HCT116 (cell line): ENCODE measurements around the gene TMC8. TPM values are rescaled to one million over a fixed set of nuclear protein-coding genes. Genes with fewer than 3 reads are reported as not detected.
A peak's percentile ranks its signal among the peaks of the same experiment; 100 is the strongest.

Source experiments
- ATAC-seq: fragments of 200-7000 bp; cut with Tn5 transposase; 2 replicates; pipeline ENCODE4 v1.9.1; 2020; ENCODE audit warnings: mild to moderate bottlenecking, moderate library complexity
- Bru-seq: library from RNA; stranded (reverse); fragments of 400-500 nt; gene quantifications from one replicate; lab custom pipeline; 2021; lab: Mats Ljungman, UMichigan
- BruChase-seq, 2 experiments: library from RNA; stranded (reverse); fragments of 400-500 nt; gene quantifications; one replicate each; lab custom pipeline; 2021; lab: Mats Ljungman, UMichigan
- BruUV-seq: library from RNA; stranded (reverse); fragments of 400-500 nt; replicated peaks from 2 replicates; lab custom pipeline; 2021; lab: Mats Ljungman, UMichigan
- CTCF ChIA-PET: fragments of 300-600 bp; sonication (Branson Sonifier 250); formaldehyde crosslinking; loops from one replicate; lab custom pipeline; 2021; ENCODE audit warnings: antibody characterized with exemption; lab: Charles Lee
- POLR2A ChIA-PET: fragments of 300-600, 350-600 bp; sonication (Branson Sonifier 250); formaldehyde crosslinking; loops from one replicate; lab custom pipeline; 2021; ENCODE audit warnings: antibody characterized with exemption; lab: Charles Lee
- RAD21 ChIA-PET, 2 experiments: fragments of 300-600 bp; sonication (Branson Sonifier 250); formaldehyde crosslinking; loops; one replicate each; lab custom pipeline; 2023; ENCODE audit warnings: low total read pairs in 2 of 2; ENCODE audit not compliant: uncharacterized antibody in 2 of 2, unreplicated experiment in 2 of 2, low non-redundant PET in 1 of 2; lab: Charles Lee
- DNase-seq: peaks from one replicate; pipeline ENCODE4 v3.0.0-alpha.2; 2010; ENCODE audit warnings: low read depth, low spot score
- H2AFZ ChIP-seq: fragments of 200-600 bp; shearing (Covaris generic), sonication (generic); 2 replicates; pipeline ENCODE4 v1.6.1; 2017; ENCODE audit warnings: low read depth, mixed run types, mixed read lengths, antibody characterized with exemption, low read length; ENCODE audit not compliant: poor library complexity, severe bottlenecking
- H3K27ac ChIP-seq: 2 replicates; pipeline ENCODE4 v1.5.1; 2012; ENCODE audit warnings: low read depth, low read length
- H3K27me3 ChIP-seq: fragments of 200-600 bp; sonication (generic); 2 replicates; pipeline ENCODE4 v1.6.1; 2016; ENCODE audit warnings: mixed run types, low read length, mixed read lengths; ENCODE audit not compliant: insufficient read depth
- H3K36me3 ChIP-seq, 2 experiments: fragments of 200-500 bp in 1 of 2; fragments of 200-600 bp in 1 of 2; sonication (Bioruptor generic) in 1 of 2; sonication (generic) in 1 of 2; 2 replicates each; pipeline versions ENCODE4 v1.5.1 to v1.6.1; 2014 to 2016; ENCODE audit warnings: low read length in 2 of 2, inconsistent platforms in 1 of 2, mixed read lengths in 1 of 2, mixed run types in 1 of 2; ENCODE audit not compliant: insufficient read depth in 2 of 2, control insufficient read depth in 1 of 2
- H3K4me1 ChIP-seq, 2 experiments: fragments of 200-600 bp in 1 of 2; sonication (generic) in 1 of 2; 2 replicates each; pipeline versions ENCODE4 v1.5.1 to v1.6.1; 2012 to 2017; ENCODE audit warnings: low read length in 2 of 2, inconsistent platforms in 1 of 2, mild to moderate bottlenecking in 1 of 2, mixed read lengths in 1 of 2, mixed run types in 1 of 2, moderate library complexity in 1 of 2; ENCODE audit not compliant: insufficient read depth in 2 of 2, control insufficient read depth in 1 of 2
- H3K4me2 ChIP-seq: fragments of 200-600 bp; sonication (generic); 2 replicates; pipeline ENCODE4 v1.6.1; 2017; ENCODE audit warnings: mixed run types, low read length, mixed read lengths
- H3K4me3 ChIP-seq, 2 experiments: fragments of 200-600 bp in 1 of 2; sonication (generic) in 1 of 2; replicated peaks in 1 of 2; 2 replicates each; pipeline ENCODE4 v1.5.1; 2011 to 2016; ENCODE audit warnings: low read length in 2 of 2, control low read depth in 1 of 2, low read depth in 1 of 2, mild to moderate bottlenecking in 1 of 2, mixed read lengths in 1 of 2, mixed run types in 1 of 2
- H3K79me2 ChIP-seq: fragments of 200-600 bp; sonication (generic); 2 replicates; pipeline ENCODE4 v1.6.1; 2017; ENCODE audit warnings: mild to moderate bottlenecking, mixed run types, low read length, moderate library complexity, mixed read lengths; ENCODE audit not compliant: insufficient read depth
- H3K9ac ChIP-seq: fragments of 200-600 bp; sonication (generic); 2 replicates; pipeline ENCODE4 v1.6.1; 2016; ENCODE audit warnings: low read length, mixed read lengths
- H3K9me2 ChIP-seq: fragments of 200-600 bp; sonication (generic), shearing (Covaris generic); 2 replicates; pipeline ENCODE4 v1.6.1; 2017; ENCODE audit warnings: mixed run types, mild to moderate bottlenecking, moderate library complexity; ENCODE audit not compliant: insufficient read depth
- H3K9me3 ChIP-seq, 2 experiments: fragments of 200-500 bp in 1 of 2; fragments of 200-600 bp in 1 of 2; sonication (Bioruptor generic) in 1 of 2; sonication (generic) in 1 of 2; 2 replicates each; pipeline ENCODE4 v1.6.1; 2014 to 2017; ENCODE audit warnings: low read length in 2 of 2, mixed read lengths in 2 of 2, inconsistent platforms in 1 of 2, low read depth in 1 of 2, mild to moderate bottlenecking in 1 of 2, mixed run types in 1 of 2, moderate library complexity in 1 of 2; ENCODE audit not compliant: control insufficient read depth in 1 of 2, insufficient read depth in 1 of 2
- H4K20me1 ChIP-seq: fragments of 200-600 bp; sonication (generic), shearing (Covaris generic); 2 replicates; pipeline ENCODE4 v1.6.1; 2017; ENCODE audit warnings: mixed run types, mild to moderate bottlenecking, moderate library complexity; ENCODE audit not compliant: insufficient read depth
- EZH2 ChIP-seq: fragments of 200-600 bp; sonication (generic); IDR thresholded peaks from 2 replicates; pipeline ENCODE4 v1.6.1; 2017; ENCODE audit warnings: antibody characterized with exemption, mixed run types
- EZH2phosphoT487 ChIP-seq: fragments of 200-600 bp; IDR thresholded peaks from 2 replicates; pipeline ENCODE4 v1.6.1; 2018; ENCODE audit warnings: antibody characterized with exemption, borderline replicate concordance
- FOSL1 ChIP-seq: IDR thresholded peaks from 2 replicates; pipeline ENCODE4 v1.6.1; 2012; ENCODE audit warnings: low read depth
- POLR2A ChIP-seq: IDR thresholded peaks from 2 replicates; pipeline ENCODE4 v1.7.0; 2011; ENCODE audit warnings: borderline replicate concordance; ENCODE audit not compliant: insufficient read depth, insufficient read length; ENCODE audit errors: extremely low read depth
- SIN3A ChIP-seq: IDR thresholded peaks from 2 replicates; pipeline ENCODE4 v1.6.1; 2012; ENCODE audit warnings: low read depth
- TCF7L2 ChIP-seq: IDR thresholded peaks from 2 replicates; pipeline ENCODE4 v1.7.0; 2011; ENCODE audit warnings: borderline replicate concordance, inconsistent platforms; ENCODE audit not compliant: insufficient read depth, insufficient read length; ENCODE audit errors: extremely low read depth
- YY1 ChIP-seq: IDR thresholded peaks from 2 replicates; pipeline ENCODE4 v1.6.1; 2011; ENCODE audit warnings: low read length, low read depth, moderate library complexity, mild to moderate bottlenecking; ENCODE audit not compliant: insufficient replicate concordance; ENCODE audit errors: extremely low read depth
- ZFX ChIP-seq: fragments of 450-650 bp; IDR thresholded peaks from 2 replicates; pipeline ENCODE4 v1.6.1; 2017
- intact Hi-C: fragments of 100-400 bp; cut with micrococcal nuclease; formaldehyde crosslinking; loops from 2 replicates; pipeline ENCODE4 v1.10.0; 2022
- long read RNA-seq: library from polyadenylated mRNA; unstranded; transcript quantifications from one replicate; pipeline ENCODE4 v2.0.0, GENCODE V29; 2021; ENCODE audit not compliant: unreplicated experiment
- polyA plus RNA-seq: library from polyadenylated mRNA; unstranded; fragments of >200 nt; gene quantifications from 2 replicates; pipeline ENCODE4 v1.2.1, GENCODE V29; 2012; ENCODE audit warnings: missing spikeins
- total RNA-seq: library from RNA; stranded (reverse); gene quantifications from one replicate; pipeline ENCODE4 v1.2.1, GENCODE V29; 2021; ENCODE audit not compliant: unreplicated experiment
- TF ChIP-seq, protein P1 (sequence below): IDR thresholded peaks from 2 replicates; pipeline ENCODE4 v1.6.1; 2011; ENCODE audit warnings: mild to moderate bottlenecking, low read length, moderate library complexity; ENCODE audit not compliant: insufficient replicate concordance; ENCODE audit errors: extremely low read depth

The TMC8 gene, protein sequence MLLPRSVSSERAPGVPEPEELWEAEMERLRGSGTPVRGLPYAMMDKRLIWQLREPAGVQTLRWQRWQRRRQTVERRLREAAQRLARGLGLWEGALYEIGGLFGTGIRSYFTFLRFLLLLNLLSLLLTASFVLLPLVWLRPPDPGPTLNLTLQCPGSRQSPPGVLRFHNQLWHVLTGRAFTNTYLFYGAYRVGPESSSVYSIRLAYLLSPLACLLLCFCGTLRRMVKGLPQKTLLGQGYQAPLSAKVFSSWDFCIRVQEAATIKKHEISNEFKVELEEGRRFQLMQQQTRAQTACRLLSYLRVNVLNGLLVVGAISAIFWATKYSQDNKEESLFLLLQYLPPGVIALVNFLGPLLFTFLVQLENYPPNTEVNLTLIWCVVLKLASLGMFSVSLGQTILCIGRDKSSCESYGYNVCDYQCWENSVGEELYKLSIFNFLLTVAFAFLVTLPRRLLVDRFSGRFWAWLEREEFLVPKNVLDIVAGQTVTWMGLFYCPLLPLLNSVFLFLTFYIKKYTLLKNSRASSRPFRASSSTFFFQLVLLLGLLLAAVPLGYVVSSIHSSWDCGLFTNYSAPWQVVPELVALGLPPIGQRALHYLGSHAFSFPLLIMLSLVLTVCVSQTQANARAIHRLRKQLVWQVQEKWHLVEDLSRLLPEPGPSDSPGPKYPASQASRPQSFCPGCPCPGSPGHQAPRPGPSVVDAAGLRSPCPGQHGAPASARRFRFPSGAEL
- 7.8 TPM for total RNA-seq
- polyA plus RNA-seq: 4.7 and 6.0 TPM in 2 replicates
- Bru-seq, nascent RNA: percentile 39 among the genes with signal in this experiment
- percentile 52 among the genes with signal in this experiment for BruChase-seq, experiment 1, labeled RNA remaining after a 6-hour chase
- percentile 48 among the genes with signal in this experiment for BruChase-seq, experiment 2, labeled RNA remaining after a 2-hour chase
- long read RNA-seq, partial matches to known transcripts: 1 of 13 reads
- long read RNA-seq, other reads (novel, unspliced or antisense): 12 of 13 reads

DNA sequence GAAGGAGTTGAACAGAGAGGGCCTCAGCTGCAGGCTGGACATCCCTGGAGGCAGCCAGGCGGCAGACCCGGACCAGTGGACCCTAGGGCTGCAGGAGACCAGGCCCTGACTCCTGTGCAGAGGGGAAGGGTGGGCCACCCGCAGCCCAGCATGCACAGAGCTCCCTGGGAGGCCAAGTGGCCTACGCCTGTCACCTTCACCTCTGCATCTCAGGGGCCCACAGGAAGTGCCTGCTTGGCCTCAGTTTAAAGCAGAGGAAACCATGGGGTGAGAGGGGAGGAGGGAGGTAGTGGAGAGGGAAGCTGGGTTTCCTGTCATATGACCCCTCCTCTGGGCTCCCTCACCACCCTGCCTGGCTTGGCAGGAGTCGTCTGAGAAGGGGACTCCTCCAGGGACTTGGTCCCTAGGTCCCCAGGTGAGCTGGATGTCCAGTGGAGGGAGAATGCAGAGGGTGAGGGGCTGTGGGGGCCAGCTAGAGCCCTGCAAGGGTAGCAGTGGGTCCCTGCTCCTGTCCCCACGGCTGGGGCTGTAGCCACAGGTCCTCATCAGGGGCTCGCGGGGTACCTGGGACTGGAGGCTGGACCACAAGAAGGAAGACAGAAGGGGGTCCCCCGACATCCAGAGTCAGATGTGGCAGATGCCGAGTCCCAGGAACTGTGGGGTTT is at the start of gene TMC8:
TMC8 (plus strand) TSS at position 335 of the 665 bp plus-strand sequence. CDS start 818 bp downstream, outside the sequence.
- peak within 1 kb of the TSS; percentile 71 for H3K9ac ChIP-seq
- peaks cover 17% of the 10 kb centered on the region; the same call in 1 of the 2 replicates for H3K79me2 ChIP-seq
- CTCF ChIA-PET: interaction anchor here (1.2 to 1.8 kb wide), 4 partner anchors 9 to 121 kb away, joined by 3 to 7 read pairs (median 4); no protein-coding TSS in a partner anchor
- peak within 1 kb of the TSS; percentile 95; the same call in 1 of the 2 replicates for H3K27ac ChIP-seq
- H3K4me3 ChIP-seq: peak within 1 kb of the TSS; percentile 57 to 68
- no TSS peak for BruUV-seq
- H3K4me1 ChIP-seq: peaks cover 39 to 74% of the 10 kb centered on the region in 2 experiments
- no peaks in the 10 kb centered on the region for H3K9me3 ChIP-seq
- intact Hi-C loops: no loop called here
- no peaks in the 10 kb centered on the region for H3K36me3 ChIP-seq
- RAD21 ChIA-PET: interaction anchor here in 1 of 2 experiments (1.2 to 1.3 kb wide), 2 partner anchors 20 to 120 kb away, joined by 3 to 4 read pairs; no protein-coding TSS in a partner anchor
- POLR2A ChIA-PET: interaction anchor here (1.4 to 4.2 kb wide), 3 partner anchors 8 to 56 kb away, joined by 3 to 35 read pairs (median 9); partner anchors contain the start of genes AFMID and TK1
- no peak within 1 kb of the TSS for H2AFZ ChIP-seq
- no peak for TF ChIP-seq FOSL1
- TF ChIP-seq ZFX: 0 out of 2 replicates have a peak, but pooled peaks have one; percentile 3
- no peak for TF ChIP-seq POLR2A
- TF ChIP-seq, all 23 proteins: peak for 1
- ATAC-seq (no peak), DNase-seq (no peak)
- no peaks in the 10 kb centered on the region for H3K27me3 ChIP-seq
- H3K4me2 ChIP-seq: peak within 1 kb of the TSS; percentile 96
- H4K20me1 ChIP-seq: no peaks in the 10 kb centered on the region
- H3K9me2 ChIP-seq: no peaks in the 10 kb centered on the region

DNA sequence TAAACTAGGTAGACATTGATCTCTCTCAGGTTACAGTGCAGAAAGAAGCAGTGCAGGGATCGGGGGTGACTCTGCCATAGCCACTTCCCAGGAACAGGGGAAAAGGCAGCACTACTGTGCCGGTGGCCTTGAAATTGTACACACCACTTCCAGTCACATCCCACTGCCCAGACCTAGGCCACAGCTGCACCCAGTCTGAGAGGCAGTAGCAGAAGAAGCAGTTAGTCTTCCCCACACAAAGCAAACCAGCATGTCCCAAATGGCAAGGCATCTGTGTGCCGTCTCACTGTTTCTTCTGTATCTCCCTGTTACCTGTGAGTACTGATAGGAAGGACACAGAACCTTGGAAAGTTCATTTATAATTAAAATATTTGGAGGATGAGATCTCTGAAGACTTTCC is 49.0 kb upstream of the TMC8 start:
- no peak overlapping the region for H3K4me2 ChIP-seq
- no peaks in the 10 kb centered on the region for H3K79me2 ChIP-seq
- no peak overlapping the region for H2AFZ ChIP-seq
- H3K9me2 ChIP-seq: no peaks in the 10 kb centered on the region
- CTCF ChIA-PET: no interaction called here
- no peak overlapping the region for H3K4me3 ChIP-seq
- no peaks in the 10 kb centered on the region for H3K27me3 ChIP-seq
- H4K20me1 ChIP-seq: no peaks in the 10 kb centered on the region
- H3K9me3 ChIP-seq: no peaks in the 10 kb centered on the region
- RAD21 ChIA-PET: no interaction called here
- TF ChIP-seq EZH2 (no peak), FOSL1 (no peak), YY1 (no peak), SIN3A (no peak), TCF7L2 (no peak), EZH2phosphoT487 (no peak)
- TF ChIP-seq, protein P1, sequence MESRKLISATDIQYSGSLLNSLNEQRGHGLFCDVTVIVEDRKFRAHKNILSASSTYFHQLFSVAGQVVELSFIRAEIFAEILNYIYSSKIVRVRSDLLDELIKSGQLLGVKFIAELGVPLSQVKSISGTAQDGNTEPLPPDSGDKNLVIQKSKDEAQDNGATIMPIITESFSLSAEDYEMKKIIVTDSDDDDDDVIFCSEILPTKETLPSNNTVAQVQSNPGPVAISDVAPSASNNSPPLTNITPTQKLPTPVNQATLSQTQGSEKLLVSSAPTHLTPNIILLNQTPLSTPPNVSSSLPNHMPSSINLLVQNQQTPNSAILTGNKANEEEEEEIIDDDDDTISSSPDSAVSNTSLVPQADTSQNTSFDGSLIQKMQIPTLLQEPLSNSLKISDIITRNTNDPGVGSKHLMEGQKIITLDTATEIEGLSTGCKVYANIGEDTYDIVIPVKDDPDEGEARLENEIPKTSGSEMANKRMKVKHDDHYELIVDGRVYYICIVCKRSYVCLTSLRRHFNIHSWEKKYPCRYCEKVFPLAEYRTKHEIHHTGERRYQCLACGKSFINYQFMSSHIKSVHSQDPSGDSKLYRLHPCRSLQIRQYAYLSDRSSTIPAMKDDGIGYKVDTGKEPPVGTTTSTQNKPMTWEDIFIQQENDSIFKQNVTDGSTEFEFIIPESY: no peak
- TF ChIP-seq, all 23 proteins: peak for 0
- POLR2A ChIA-PET: no interaction called here
- Histone ChIP-seq H3K36me3 (peaks cover 0 to 10% of the 10 kb centered on the region in 2 experiments; a peak in 1 of 4 replicates), H3K9ac (no peak overlapping the region), H3K4me1 (no peaks in the 10 kb centered on the region), H3K27ac (no peak overlapping the region)
- DNase-seq (no peak), ATAC-seq (no peak)
- intact Hi-C loops: loop anchor here (10.0 kb wide), 1 partner anchor 343 kb away; no protein-coding TSS in a partner anchor
- no TSS peak for BruUV-seq
